Skin epidermis (tissue), 12 donors: ENCODE results near the gene GYS2.
A peak's percentile ranks its signal among the peaks of the same experiment; 100 is the strongest.

Experiments
- H3K27ac ChIP-seq, 21 experiments: fragments of 200-600 bp; sonication (generic) in 11 of 21; one replicate each; pipeline ENCODE4 v1.5.0; 2020; ENCODE audit warnings: mild to moderate bottlenecking in 3 of 21, inconsistent platforms in 2 of 21, moderate library complexity in 2 of 21
- H3K4me3 ChIP-seq, 7 experiments: fragments of 200-600 bp; sonication (generic) in 2 of 7; one replicate each; pipeline ENCODE4 v1.5.0; 2020; ENCODE audit warnings: inconsistent platforms in 2 of 7, mild to moderate bottlenecking in 2 of 7, moderate library complexity in 1 of 7

The GYS2 gene

DNA sequence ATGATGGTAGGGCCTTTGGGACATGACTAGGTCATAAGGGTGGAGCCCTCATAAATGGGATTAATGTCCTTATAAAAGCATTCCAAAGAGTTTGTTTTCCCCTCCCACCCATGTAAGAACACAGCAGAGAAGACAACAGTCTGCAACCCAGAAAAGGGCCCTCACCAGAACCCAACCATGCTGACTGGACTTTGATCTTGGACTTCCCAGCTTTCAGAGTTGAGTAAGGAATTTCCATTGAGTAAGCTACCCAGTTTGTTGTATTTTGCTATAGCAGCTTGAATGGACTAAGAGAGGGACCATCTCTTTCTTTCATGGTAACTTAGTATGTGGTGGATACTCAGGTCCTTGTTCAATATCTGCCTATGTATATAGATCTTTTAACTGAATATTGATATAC lies 81.5 kb downstream of the GYS2 start:
- no peak overlapping the region for H3K27ac ChIP-seq
- H3K4me3 ChIP-seq, result no peak overlapping the region

DNA sequence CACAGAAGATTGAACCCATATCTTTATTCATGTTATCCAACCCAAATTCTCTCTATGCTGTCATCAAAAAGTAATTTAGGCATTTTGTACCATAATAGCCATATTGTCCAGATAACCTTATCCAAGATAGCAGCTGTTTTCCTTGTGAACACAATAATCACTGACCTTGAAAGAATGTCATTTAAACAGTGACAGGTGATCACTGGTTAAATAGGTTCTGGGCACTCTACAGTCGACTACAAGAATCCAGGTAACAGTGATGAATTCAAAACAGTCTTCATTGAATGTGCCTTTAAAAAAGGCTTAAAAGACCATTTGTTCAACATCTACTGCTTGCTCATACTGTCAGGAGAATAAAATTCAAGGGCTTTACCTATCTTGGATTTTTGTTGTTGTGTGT lies 83.1 kb downstream of the GYS2 start:
- no peak overlapping the region for H3K27ac ChIP-seq
- H3K4me3 ChIP-seq, result no peak overlapping the region

DNA sequence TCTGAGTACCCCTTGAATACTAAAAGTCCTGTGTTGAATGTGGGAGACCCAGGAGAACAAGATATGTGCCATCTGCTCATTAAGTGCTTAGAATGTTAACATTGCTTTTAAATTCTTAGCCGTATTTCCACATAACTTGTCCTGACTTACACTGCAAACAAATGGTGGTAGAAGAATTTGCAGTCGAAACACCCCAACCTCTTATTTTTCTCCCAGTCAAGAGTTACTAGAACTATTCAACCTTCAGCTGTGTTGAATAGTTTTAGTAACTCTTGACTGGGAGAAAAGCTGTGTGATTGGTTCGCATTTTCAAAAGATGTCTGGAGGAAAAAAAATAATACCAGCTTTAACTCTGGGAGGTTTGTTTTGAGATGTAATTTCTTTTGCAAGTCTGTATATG lies 86.2 kb downstream of the GYS2 start:
- Histone ChIP-seq H3K4me3 (no peak overlapping the region), H3K27ac (no peak overlapping the region)

DNA sequence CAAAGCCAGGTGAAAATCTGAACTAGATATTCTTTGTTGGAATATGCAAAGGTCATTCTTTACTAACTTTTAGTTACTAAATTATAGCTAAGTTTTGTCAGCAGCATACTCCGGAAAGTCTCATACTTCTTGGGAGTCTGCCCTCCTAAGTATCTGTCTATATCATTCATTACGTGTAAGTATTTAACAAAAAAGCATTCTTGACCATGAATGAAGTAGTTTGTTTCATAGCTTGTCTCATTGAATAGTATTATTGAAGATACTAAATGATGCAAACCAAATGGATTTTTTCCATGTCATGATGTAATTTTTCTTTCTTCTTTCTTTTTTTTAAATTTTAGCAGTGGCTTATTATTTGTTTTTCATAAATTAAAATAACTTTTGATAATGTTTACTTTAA lies 88.4 kb downstream of the GYS2 start:
- H3K27ac ChIP-seq, result no peak overlapping the region
- no peak overlapping the region for H3K4me3 ChIP-seq

DNA sequence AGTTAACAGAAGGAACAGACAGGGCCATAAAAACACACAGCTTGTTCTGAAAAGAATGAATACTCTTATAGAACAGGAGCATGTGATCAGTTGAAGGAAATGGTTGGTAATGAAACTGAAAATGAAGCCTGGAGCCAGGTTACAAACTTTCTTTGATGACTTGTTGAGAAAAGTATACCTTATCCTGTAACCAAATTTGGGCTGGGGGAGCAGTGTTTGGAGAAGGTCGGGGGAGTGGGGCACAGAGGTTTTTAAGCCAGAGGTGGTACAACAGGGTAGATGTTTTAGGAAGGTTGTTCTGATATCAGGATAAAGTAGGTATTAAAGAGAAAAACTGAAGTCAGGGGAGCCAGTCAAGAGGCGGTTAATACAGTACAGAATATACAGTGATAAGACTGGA lies 94.9 kb downstream of the GYS2 start:
- H3K27ac ChIP-seq, result peak overlapping the region in 1 of 21 experiments; percentile 3
- no peak overlapping the region for H3K4me3 ChIP-seq

DNA sequence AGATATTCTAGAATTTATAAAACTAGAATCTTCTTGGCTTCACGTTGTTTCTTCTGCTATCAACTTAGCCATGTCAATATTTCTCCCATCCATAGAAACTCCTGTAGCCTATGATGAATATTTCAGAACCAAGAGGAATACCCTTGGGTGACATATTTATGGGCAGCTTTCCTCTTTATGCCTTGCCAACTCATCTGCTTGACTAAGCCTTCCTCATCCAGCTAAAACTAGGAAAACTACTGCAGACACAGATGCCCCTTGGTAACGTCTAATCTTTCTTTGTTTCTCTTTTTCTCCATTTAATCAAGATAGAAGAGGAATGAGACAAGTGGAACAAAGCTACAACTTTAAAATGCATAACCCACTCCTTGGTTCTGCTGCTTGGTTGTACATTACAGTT lies 96.8 kb downstream of the GYS2 start:
- Histone ChIP-seq H3K4me3 (no peak overlapping the region), H3K27ac (no peak overlapping the region)

DNA sequence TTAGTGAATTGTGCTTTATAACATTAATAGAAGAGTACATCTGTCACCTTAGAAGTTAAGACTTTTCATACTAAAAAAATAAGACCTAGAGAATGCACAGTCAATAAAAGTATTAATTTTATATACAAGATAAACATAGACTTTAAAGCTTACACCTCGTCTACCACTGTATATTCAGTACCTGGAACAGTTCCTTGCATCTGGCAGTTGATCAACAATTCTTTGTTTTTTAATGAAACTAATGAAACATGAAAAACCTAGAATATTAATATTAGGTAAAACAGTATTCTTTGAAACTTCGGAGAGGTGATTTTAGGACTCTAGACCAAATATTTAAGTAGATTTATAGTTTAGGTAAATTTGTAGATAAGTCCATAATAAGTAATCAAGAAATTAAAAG lies 98.8 kb downstream of the GYS2 start:
- no peak overlapping the region for H3K4me3 ChIP-seq
- H3K27ac ChIP-seq, result no peak overlapping the region

DNA sequence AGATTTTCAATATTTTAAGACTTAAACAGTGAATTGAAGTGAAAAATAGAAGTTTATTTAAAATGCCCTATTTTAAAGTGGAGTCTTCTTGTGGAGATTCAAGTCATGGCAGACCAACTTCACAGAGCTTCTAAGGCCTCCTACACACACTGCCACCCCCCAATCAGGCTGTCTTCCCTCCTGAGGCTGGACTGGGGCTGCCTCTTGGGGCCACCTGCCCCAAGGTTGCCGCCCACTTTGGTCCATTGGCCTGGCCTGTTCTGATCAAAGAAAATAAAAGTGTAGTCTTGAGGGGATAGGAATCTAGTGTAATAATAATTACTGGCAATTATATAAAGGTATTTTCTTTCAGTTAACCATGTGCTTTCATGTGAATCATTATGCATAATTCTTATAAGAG lies 101.8 kb downstream of the GYS2 start:
- Histone ChIP-seq H3K4me3 (peak overlapping the region in 6 of 7 experiments; percentile 6 to 99 (median 92)), H3K27ac (no peak overlapping the region)

DNA sequence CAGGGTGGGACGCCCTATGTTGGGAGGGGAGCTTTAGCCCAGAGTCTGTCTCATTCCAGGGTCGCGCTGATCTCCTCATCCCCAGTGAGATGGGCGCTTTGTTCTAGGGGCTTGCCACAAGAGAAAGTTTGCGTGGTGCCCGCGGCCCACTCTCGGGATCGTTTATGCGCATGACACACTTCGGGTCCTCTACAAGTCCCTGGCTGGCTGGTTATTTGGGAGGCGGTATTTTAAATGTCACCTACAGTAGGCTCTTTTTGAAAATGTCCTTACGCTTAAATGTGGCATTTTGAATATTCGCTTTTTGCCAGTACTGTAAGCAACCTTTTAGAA lies 102.5 kb downstream of the GYS2 start:
- H3K4me3 ChIP-seq, result peak overlapping the region; percentile 89 to 99 (median 94)
- H3K27ac ChIP-seq, result peak overlapping the region; percentile 78 to 98 (median 89)

DNA sequence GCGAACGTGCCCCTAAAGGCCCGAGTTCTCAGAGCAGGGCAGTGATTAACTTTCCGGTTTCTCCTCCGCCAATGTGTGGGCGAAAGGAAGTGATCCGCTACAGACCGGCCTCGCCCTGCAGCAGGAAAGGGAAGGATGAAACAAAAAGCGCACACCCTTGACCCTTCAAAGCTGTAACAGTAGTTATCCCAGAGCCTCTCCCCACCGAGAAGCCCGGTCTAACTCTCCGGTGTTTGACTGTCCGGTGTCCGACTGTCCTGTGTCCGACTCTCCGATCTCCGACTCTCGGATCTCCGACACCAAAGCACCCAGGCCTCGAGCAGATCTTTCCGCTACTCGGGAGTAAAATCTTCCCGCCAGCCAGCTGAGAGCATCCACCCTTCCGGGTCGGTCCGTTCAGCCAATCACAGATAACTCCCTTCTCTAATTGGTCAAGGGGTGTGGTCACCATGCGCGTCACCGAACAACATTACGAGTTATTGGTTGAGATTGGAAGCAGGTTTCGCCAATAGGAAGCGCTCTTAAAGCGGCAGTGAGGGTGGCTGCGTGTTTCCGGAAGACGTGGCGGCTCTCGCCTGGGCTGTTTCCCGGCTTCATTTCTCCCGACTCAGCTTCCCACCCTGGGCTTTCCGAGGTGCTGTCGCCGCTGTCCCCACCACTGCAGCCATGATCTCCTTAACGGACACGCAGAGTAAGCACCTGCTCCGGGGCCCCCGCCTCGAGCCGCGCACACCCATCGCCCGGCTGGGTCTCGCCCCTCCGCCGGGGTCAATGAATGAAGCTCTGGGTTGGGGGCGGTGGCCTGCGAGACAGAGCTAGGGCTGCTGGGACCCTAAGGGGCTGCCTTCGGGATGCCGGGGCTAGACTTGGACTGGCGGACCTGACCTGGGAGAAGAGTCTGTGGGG lies 103.1 kb downstream of the GYS2 start, which contains the start of the genes GOLT1B and RECQL:
Gene GOLT1B, plus strand, starts transcription at position 532 of the 906 bp plus-strand sequence. Its CDS starts 135 bp downstream, at position 667.
Gene RECQL, minus strand, starts transcription at position 378 of the 906 bp plus-strand sequence. CDS start 2,065 bp downstream, outside the sequence.
- peak within 1 kb of the TSS; percentile 78 to 98 (median 89) for H3K27ac ChIP-seq

DNA sequence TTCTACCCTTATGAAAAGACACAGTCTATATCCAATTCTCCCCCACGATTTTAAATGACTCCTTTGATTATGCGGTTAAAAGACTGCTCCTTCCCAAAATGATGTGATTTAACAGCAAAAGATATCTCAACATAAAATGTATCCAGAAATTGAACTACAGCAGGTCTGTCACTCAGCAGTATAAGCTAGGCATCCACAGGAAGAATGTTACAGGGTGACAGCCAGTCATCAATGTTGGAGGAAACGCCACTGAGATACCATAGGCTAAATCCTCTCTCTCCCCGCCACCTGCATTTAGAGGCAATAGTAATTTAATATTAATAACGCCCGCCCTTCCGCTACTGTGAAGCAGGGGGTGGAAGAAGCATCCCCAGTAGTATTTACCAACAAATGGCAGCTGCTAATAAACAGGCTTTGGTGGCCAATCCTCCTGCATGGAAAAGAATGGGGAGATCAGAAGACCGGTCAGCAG lies 103.8 kb downstream of the GYS2 start:
- H3K4me3 ChIP-seq, result peak overlapping the region; percentile 89 to 99 (median 94)
- peak overlapping the region; percentile 31 to 98 (median 88) for H3K27ac ChIP-seq

More for the DNA sequence above, 103.1 kb downstream of the GYS2 start, which contains the start of the genes GOLT1B and RECQL:
- H3K4me3 ChIP-seq, result peak within 1 kb of the TSS; percentile 89 to 99 (median 94)

DNA sequence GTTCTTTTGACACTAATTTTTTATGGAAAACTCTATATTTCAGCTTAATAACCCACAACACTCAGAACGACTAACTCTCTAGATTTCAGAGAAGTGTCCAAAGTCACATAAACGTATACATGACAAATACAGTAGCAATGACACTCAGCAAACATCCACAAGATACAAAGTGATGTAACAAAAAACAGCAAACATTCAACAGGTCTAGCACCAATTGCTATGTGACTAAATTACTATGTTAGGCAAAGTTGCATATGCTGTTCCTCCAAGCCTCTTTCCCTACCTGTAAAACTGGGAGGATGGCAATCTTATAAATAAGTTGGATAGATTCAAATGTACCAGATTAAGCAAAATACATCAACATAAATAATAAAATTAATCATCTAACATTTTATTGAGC lies 104.9 kb downstream of the GYS2 start:
- Histone ChIP-seq H3K27ac (no peak overlapping the region), H3K4me3 (no peak overlapping the region)
